Measurements from ENCODE around the gene PM20D1.
"Not testable (repeated sequence)": the region's sequence is repeated elsewhere in the genome, so short reads cannot be mapped to it uniquely, and the experiment has no call there.

- not testable (repeated sequence) for TF ChIP-seq CTCF (IDR thresholded peaks at IDR 0.05; ENCODE audit: low read depth, low read length); POLR2A (IDR thresholded peaks at IDR 0.05; ENCODE audit: extremely low read depth, insufficient read length)
These were observed 41.5 kb upstream of the PM20D1 start for GRCh38 chr1:205891481-205891880.

Measured in NB4 (cell line).